Astrocyte (in vitro differentiated cells and primary cell): ENCODE measurements around the gene C1orf21. TPM values are rescaled to one million over a fixed set of nuclear protein-coding genes. Genes with fewer than 3 reads are reported as not detected.

Experiments
- DNase-seq: peaks from one replicate; pipeline ENCODE4 v3.0.0-alpha.2; 2010; ENCODE audit warnings: low read depth
- FAIRE-seq: peaks from 2 replicates; lab custom pipeline; 2011; peaks lifted over from hg19 to GRCh38; lab: Jason Lieb, UNC
- H2AFZ ChIP-seq: 2 replicates; pipeline ENCODE4 v1.6.0; 2012; ENCODE audit warnings: low read depth, low read length, inconsistent platforms
- H3K27ac ChIP-seq: 2 replicates; pipeline ENCODE4 v1.5.1; 2011; ENCODE audit warnings: low read depth, low read length, inconsistent platforms
- H3K27me3 ChIP-seq: 2 replicates; pipeline ENCODE4 v1.6.0; 2011; ENCODE audit warnings: low read length, inconsistent platforms; ENCODE audit not compliant: insufficient read depth
- H3K36me3 ChIP-seq: 2 replicates; pipeline ENCODE4 v1.5.1; 2011; ENCODE audit warnings: low read length, inconsistent platforms; ENCODE audit not compliant: insufficient read depth
- H3K4me1 ChIP-seq: 2 replicates; pipeline ENCODE4 v1.5.1; 2011; ENCODE audit warnings: low read length, inconsistent platforms; ENCODE audit not compliant: insufficient read depth
- H3K4me2 ChIP-seq: 2 replicates; pipeline ENCODE4 v1.6.0; 2012; ENCODE audit warnings: low read length, inconsistent platforms
- H3K4me3 ChIP-seq: 2 replicates; pipeline ENCODE4 v1.5.1; 2011; ENCODE audit warnings: low read depth, mild to moderate bottlenecking, low read length, inconsistent platforms; ENCODE audit not compliant: insufficient read depth
- H3K79me2 ChIP-seq: 2 replicates; pipeline ENCODE4 v1.6.0; 2012; ENCODE audit warnings: mild to moderate bottlenecking, low read length, inconsistent platforms; ENCODE audit not compliant: insufficient read depth
- H3K9ac ChIP-seq: 2 replicates; pipeline ENCODE4 v1.6.0; 2012; ENCODE audit warnings: mild to moderate bottlenecking, low read length, inconsistent platforms
- H3K9me3 ChIP-seq: 2 replicates; pipeline ENCODE4 v1.5.1; 2012; ENCODE audit warnings: low read depth, mild to moderate bottlenecking, low read length, inconsistent platforms; ENCODE audit not compliant: insufficient read depth
- H4K20me1 ChIP-seq: 2 replicates; pipeline ENCODE4 v1.6.0; 2012; ENCODE audit warnings: low read length, inconsistent platforms; ENCODE audit not compliant: insufficient read depth
- H3K27ac Mint-ChIP-seq: one replicate; pipeline ENCODE4 v1.8.0; 2021; ENCODE audit warnings: mild to moderate bottlenecking, mixed read lengths; ENCODE audit not compliant: unreplicated experiment
- H3K27me3 Mint-ChIP-seq: one replicate; pipeline ENCODE4 v1.8.0; 2021; ENCODE audit warnings: low read depth, mixed read lengths; ENCODE audit not compliant: unreplicated experiment
- H3K36me3 Mint-ChIP-seq: one replicate; pipeline ENCODE4 v1.8.0; 2021; ENCODE audit warnings: low read depth, mixed read lengths; ENCODE audit not compliant: unreplicated experiment
- H3K4me1 Mint-ChIP-seq: one replicate; pipeline ENCODE4 v1.8.0; 2021; ENCODE audit warnings: low read depth, mixed read lengths; ENCODE audit not compliant: unreplicated experiment
- H3K4me3 Mint-ChIP-seq: one replicate; pipeline ENCODE4 v1.8.0; 2021; ENCODE audit warnings: mild to moderate bottlenecking, moderate library complexity, mixed read lengths; ENCODE audit not compliant: unreplicated experiment
- H3K9me3 Mint-ChIP-seq: one replicate; pipeline ENCODE4 v1.8.0; 2021; ENCODE audit warnings: mild to moderate bottlenecking, mixed read lengths; ENCODE audit not compliant: unreplicated experiment
- EZH2 ChIP-seq: IDR thresholded peaks from 2 replicates; pipeline ENCODE4 v1.6.1; 2012; ENCODE audit warnings: mild to moderate bottlenecking, low read length, inconsistent platforms; ENCODE audit not compliant: insufficient read depth
- total RNA-seq: library from RNA; stranded (reverse); gene quantifications from 2 replicates; pipeline ENCODE4 v1.2.1, GENCODE V29; 2021
- TF ChIP-seq, protein P1 (sequence below): IDR thresholded peaks from 2 replicates; pipeline ENCODE4 v1.5.1; 2011; ENCODE audit warnings: low read depth, mild to moderate bottlenecking, inconsistent platforms, low read length, moderate library complexity; ENCODE audit not compliant: insufficient read depth

C1orf21 gene
- total RNA-seq, 1 donor from 2014 or later = 15.1 TPM

- Histone ChIP-seq H3K9me3 (no peaks in the 10 kb centered on the region), H3K9ac (no peak overlapping the region), H3K36me3 (no peaks in the 10 kb centered on the region), H3K4me3 (no peak overlapping the region), H3K27ac (no peak overlapping the region), H4K20me1 (no peaks in the 10 kb centered on the region), H3K27me3 (no peaks in the 10 kb centered on the region), H3K79me2 (no peaks in the 10 kb centered on the region), H2AFZ (no peak overlapping the region), H3K4me2 (no peak overlapping the region), H3K4me1 (no peaks in the 10 kb centered on the region)
- Mint-ChIP-seq H3K27ac (no peak overlapping the region), H3K36me3 (no peaks in the 10 kb centered on the region), H3K27me3 (no peaks in the 10 kb centered on the region), H3K9me3 (no peaks in the 10 kb centered on the region), H3K4me1 (peaks cover 12% of the 10 kb centered on the region), H3K4me3 (no peak overlapping the region)
- no peak for FAIRE-seq
- TF ChIP-seq, protein P1, sequence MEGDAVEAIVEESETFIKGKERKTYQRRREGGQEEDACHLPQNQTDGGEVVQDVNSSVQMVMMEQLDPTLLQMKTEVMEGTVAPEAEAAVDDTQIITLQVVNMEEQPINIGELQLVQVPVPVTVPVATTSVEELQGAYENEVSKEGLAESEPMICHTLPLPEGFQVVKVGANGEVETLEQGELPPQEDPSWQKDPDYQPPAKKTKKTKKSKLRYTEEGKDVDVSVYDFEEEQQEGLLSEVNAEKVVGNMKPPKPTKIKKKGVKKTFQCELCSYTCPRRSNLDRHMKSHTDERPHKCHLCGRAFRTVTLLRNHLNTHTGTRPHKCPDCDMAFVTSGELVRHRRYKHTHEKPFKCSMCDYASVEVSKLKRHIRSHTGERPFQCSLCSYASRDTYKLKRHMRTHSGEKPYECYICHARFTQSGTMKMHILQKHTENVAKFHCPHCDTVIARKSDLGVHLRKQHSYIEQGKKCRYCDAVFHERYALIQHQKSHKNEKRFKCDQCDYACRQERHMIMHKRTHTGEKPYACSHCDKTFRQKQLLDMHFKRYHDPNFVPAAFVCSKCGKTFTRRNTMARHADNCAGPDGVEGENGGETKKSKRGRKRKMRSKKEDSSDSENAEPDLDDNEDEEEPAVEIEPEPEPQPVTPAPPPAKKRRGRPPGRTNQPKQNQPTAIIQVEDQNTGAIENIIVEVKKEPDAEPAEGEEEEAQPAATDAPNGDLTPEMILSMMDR = no peak
- TF ChIP-seq EZH2 = no peak
- no peak for DNase-seq
These were observed 119.7 kb downstream of the C1orf21 start for GRCh38 chr1:184506481-184506880.

GRCh38 chr1:184507165-184507564 is 120.3 kb downstream of the C1orf21 start:
- Histone ChIP-seq H3K4me2 (no peak overlapping the region), H3K27me3 (no peaks in the 10 kb centered on the region), H3K9ac (no peak overlapping the region), H4K20me1 (no peaks in the 10 kb centered on the region), H3K27ac (no peak overlapping the region), H3K4me1 (no peaks in the 10 kb centered on the region), H3K4me3 (no peak overlapping the region), H3K9me3 (no peaks in the 10 kb centered on the region), H3K79me2 (no peaks in the 10 kb centered on the region), H3K36me3 (no peaks in the 10 kb centered on the region), H2AFZ (no peak overlapping the region)
- H3K9me3 Mint-ChIP-seq = no peaks in the 10 kb centered on the region
- H3K27me3 Mint-ChIP-seq = no peaks in the 10 kb centered on the region
- TF ChIP-seq, protein P1 = no peak
- no peak for TF ChIP-seq EZH2
- no peak overlapping the region for H3K27ac Mint-ChIP-seq
- H3K4me1 Mint-ChIP-seq = peaks cover 12% of the 10 kb centered on the region
- FAIRE-seq (no peak), DNase-seq (no peak)
- no peaks in the 10 kb centered on the region for H3K36me3 Mint-ChIP-seq
- no peak overlapping the region for H3K4me3 Mint-ChIP-seq

DNA sequence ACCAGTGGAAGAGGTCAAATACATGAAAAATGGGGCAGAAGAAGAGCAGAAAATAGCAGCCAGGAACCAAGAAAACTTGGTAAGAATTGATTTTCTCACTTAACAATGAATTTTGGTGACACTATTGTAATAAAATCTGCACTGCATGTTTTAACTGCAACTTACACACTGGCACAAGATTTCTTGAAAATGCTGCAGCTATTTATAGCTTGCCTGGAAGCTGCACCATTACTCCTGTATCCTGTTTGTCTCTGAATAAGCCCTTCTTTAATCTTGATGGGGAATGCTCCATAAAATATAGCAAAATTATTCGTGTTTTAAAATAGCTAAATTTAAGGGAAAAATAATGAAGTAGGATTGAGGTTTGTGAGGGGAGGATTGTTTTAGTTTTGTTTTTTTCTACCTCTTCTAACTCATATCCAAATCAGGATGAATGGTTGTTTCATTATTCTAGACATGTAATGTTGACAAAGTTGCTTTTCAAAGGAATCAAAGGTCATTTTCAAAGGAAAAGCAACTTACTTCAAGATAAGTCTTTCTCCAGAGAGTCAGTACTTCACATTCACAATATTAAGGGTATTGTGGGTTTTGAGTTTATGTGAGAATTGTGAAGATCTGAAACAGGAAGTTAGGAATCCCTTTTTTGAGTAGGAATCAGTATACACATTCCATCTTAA is 120.9 kb downstream of the C1orf21 start:
- Histone ChIP-seq H2AFZ (no peak overlapping the region), H3K27ac (no peak overlapping the region), H3K4me1 (no peaks in the 10 kb centered on the region), H3K79me2 (no peaks in the 10 kb centered on the region), H4K20me1 (no peaks in the 10 kb centered on the region), H3K4me2 (no peak overlapping the region), H3K9ac (no peak overlapping the region), H3K4me3 (no peak overlapping the region), H3K9me3 (no peaks in the 10 kb centered on the region), H3K27me3 (no peaks in the 10 kb centered on the region), H3K36me3 (no peaks in the 10 kb centered on the region)
- no peaks in the 10 kb centered on the region for H3K36me3 Mint-ChIP-seq
- DNase-seq (peak; percentile 48), FAIRE-seq (peak; percentile 73)
- H3K9me3 Mint-ChIP-seq = no peaks in the 10 kb centered on the region
- peak overlapping the region; percentile 70 for H3K27ac Mint-ChIP-seq
- no peak overlapping the region for H3K4me3 Mint-ChIP-seq
- H3K27me3 Mint-ChIP-seq = no peaks in the 10 kb centered on the region
- H3K4me1 Mint-ChIP-seq = peaks cover 12% of the 10 kb centered on the region
- TF ChIP-seq EZH2 = no peak
